Right ventricle myocardium superior (tissue), 1 donor: Measurements from ENCODE around the gene ALOX12B. TPM values are rescaled to one million over a fixed set of nuclear protein-coding genes. Genes with fewer than 3 reads are reported as not detected.
"Not testable (repeated sequence)": the region's sequence is repeated elsewhere in the genome, so short reads cannot be mapped to it uniquely, and the experiment has no call there.

ENCODE experiments used
- ATAC-seq: fragments of 200-7000 bp; cut with Tn5 transposase; one replicate; pipeline ENCODE4 v1.9.1; 2020; ENCODE audit warnings: mild to moderate bottlenecking; ENCODE audit not compliant: poor library complexity
- DNase-seq: peaks from one replicate; pipeline ENCODE4 v3.0.0-alpha.2; 2020
- intact Hi-C: fragments of 100-400 bp; cut with DNase I; formaldehyde crosslinking; loops from one replicate; pipeline ENCODE4 v1.11.2; 2022
- total RNA-seq: library from RNA; stranded (reverse); fragmentation: NEBNext Ultra II Directional; extraction: Animal tissue kit (Norgen Biotek cat#: 25700); gene quantifications from one replicate; pipeline ENCODE4 v1.2.1, GENCODE V29; 2021
- donor health status: DM: no; HTN: yes; CAD: no; lungs with severe emphysema.

Gene ALOX12B
- total RNA-seq, 1 donor from 2014 or later = not detected

GRCh38 chr17:8120520-8121406 lies 33.2 kb upstream of the ALOX12B start:
- ATAC-seq (peak; percentile 27), DNase-seq (peak; percentile 80)
- intact Hi-C loops = loop anchor here (1.0 to 5.0 kb wide), 2 partner anchors 42 to 102 kb away; partner anchors contain the start of gene VAMP2

GRCh38 chr17:8119581-8120519 lies 32.3 kb upstream of the ALOX12B start:
- peak; percentile 83 for DNase-seq
- peak; percentile 73 for ATAC-seq
- intact Hi-C loops = loop anchor here (1.0 to 5.0 kb wide), 3 partner anchors 42 to 102 kb away; partner anchors contain the start of gene VAMP2

GRCh38 chr17:8118769-8119580 lies 31.5 kb upstream of the ALOX12B start:
- ATAC-seq (peak; percentile 85), DNase-seq (peak; percentile 95)
- intact Hi-C loops = loop anchor here (2.0 kb wide), 1 partner anchor 68 kb away; no protein-coding TSS in a partner anchor

GRCh38 chr17:8117980-8118768 lies 30.7 kb upstream of the ALOX12B start, which contains the start of gene ALOXE3:
TSS of gene ALOXE3 (minus strand) at chr17:8118514. CDS start at chr17:8117990, 524 bp downstream.
- intact Hi-C loops = loop anchor here (2.0 kb wide), 1 partner anchor 69 kb away; no protein-coding TSS in a partner anchor
- no peak for ATAC-seq
- peak; percentile 56 for DNase-seq

- DNase-seq (no peak), ATAC-seq (no peak)
- intact Hi-C loops = no loop called here
Measured at GRCh38 chr17:8117367-8117979, 30.0 kb upstream of the ALOX12B start.

GRCh38 chr17:8116776-8117175 lies 29.3 kb upstream of the ALOX12B start:
- DNase-seq = no peak
- intact Hi-C loops = no loop called here

GRCh38 chr17:8110907-8111306 lies 23.4 kb upstream of the ALOX12B start:
- DNase-seq (no peak), ATAC-seq (no peak)
- intact Hi-C loops = no loop called here

More at GRCh38 chr17:8116776-8117175, 29.3 kb upstream of the ALOX12B start:
- no peak for ATAC-seq

GRCh38 chr17:8110456-8110804 lies 22.9 kb upstream of the ALOX12B start:
- no peak for DNase-seq
- no peak for ATAC-seq
- intact Hi-C loops = no loop called here

GRCh38 chr17:8109661-8110455 lies 22.3 kb upstream of the ALOX12B start:
- ATAC-seq (peak; percentile 80), DNase-seq (peak; percentile 70)
- intact Hi-C loops = no loop called here

- ATAC-seq (no peak), DNase-seq (no peak)
- intact Hi-C loops = no loop called here
Measured at GRCh38 chr17:8108972-8109660, 21.6 kb upstream of the ALOX12B start.

GRCh38 chr17:8106980-8107379 lies 19.5 kb upstream of the ALOX12B start:
- intact Hi-C loops, ATAC-seq, DNase-seq: not testable (repeated sequence)

GRCh38 chr17:8105957-8106398 lies 18.5 kb upstream of the ALOX12B start:
- intact Hi-C loops = no loop called here
- no peak for DNase-seq
- no peak for ATAC-seq

GRCh38 chr17:8104911-8105310 lies 17.4 kb upstream of the ALOX12B start:
- ATAC-seq (no peak), DNase-seq (no peak)
- intact Hi-C loops = no loop called here

- no peak for DNase-seq
- no peak for ATAC-seq
- intact Hi-C loops = no loop called here
Measured at GRCh38 chr17:8103549-8103948, 16.0 kb upstream of the ALOX12B start.

GRCh38 chr17:8101721-8102120 lies 14.2 kb upstream of the ALOX12B start:
- intact Hi-C loops = no loop called here

GRCh38 chr17:8100763-8101162 lies 13.2 kb upstream of the ALOX12B start:
- ATAC-seq (no peak), DNase-seq (no peak)
- intact Hi-C loops = no loop called here

More at GRCh38 chr17:8101721-8102120, 14.2 kb upstream of the ALOX12B start:
- DNase-seq (no peak), ATAC-seq (no peak)
